ENCODE results near the gene OSBPL10. TPM values are rescaled to one million over a fixed set of nuclear protein-coding genes. Genes with fewer than 3 reads are reported as not detected.

Gene OSBPL10
- total and polyA plus RNA-seq, 2 donors (not counting 1 experiment from before 2014, with no cell fraction given): 88.5 to 310 TPM

DNA sequence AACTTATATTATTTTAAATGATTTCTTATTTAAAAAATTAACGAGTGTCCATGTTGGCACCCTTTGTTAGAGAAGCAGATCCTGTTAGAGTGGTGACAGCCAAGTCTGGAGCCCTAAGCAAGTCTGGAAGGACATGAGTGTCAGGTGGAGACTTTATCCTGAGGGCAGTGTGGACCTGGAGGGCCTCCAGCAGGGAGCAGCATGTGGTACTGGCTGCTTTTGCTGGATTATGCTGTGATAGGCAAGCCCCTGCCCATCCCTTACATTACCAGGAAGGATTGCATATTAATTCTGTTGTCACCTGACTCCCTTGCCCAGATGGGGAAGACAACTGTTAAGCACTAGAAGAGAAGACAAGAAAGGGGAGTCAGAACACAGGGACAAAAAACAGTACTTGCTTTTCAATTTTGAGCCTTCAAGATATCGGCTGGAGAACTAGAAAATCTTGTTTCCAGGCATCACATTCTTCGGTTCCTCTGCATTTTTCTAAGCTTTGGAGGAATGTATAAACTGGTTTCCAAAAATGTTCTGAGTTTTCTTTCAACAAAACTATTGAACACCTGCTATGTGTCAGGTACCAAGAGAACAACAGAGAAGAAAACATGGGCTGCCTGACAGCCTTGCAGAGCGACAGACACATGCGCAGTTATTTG lies 23.2 kb upstream of the OSBPL10 start:
- no peak overlapping the region for H3K4me3 ChIP-seq (ENCODE audit: control extremely low read depth in 1 of 5, extremely low read depth in 1 of 5, insufficient read depth in 1 of 5, low read depth in 2 of 5, low read length in 4 of 5)
- ChIA-PET CTCF (interaction anchor here (1.0 kb wide), 1 partner anchor 13 kb away, joined by 3 read pairs; no protein-coding TSS in a partner anchor), POLR2A (no interaction called here)
- intact Hi-C loops (cut with micrococcal nuclease): no loop called here
- Mint-ChIP-seq H3K4me3 (no peak overlapping the region), H3K9me3 (ENCODE audit: insufficient read depth) (peaks cover under 1% of the 10 kb centered on the region), H3K27ac (peak overlapping the region; percentile 46), H3K27me3 (no peaks in the 10 kb centered on the region), H3K4me1 (peaks cover 58% of the 10 kb centered on the region)
- no peak overlapping the region for H2AFZ ChIP-seq (ENCODE audit: insufficient read depth, low read depth, low read length, poor library complexity, severe bottlenecking)
- TF ChIP-seq, protein P1, sequence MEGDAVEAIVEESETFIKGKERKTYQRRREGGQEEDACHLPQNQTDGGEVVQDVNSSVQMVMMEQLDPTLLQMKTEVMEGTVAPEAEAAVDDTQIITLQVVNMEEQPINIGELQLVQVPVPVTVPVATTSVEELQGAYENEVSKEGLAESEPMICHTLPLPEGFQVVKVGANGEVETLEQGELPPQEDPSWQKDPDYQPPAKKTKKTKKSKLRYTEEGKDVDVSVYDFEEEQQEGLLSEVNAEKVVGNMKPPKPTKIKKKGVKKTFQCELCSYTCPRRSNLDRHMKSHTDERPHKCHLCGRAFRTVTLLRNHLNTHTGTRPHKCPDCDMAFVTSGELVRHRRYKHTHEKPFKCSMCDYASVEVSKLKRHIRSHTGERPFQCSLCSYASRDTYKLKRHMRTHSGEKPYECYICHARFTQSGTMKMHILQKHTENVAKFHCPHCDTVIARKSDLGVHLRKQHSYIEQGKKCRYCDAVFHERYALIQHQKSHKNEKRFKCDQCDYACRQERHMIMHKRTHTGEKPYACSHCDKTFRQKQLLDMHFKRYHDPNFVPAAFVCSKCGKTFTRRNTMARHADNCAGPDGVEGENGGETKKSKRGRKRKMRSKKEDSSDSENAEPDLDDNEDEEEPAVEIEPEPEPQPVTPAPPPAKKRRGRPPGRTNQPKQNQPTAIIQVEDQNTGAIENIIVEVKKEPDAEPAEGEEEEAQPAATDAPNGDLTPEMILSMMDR (IDR thresholded peaks at IDR 0.05): no peak
- no peak for TF ChIP-seq EZH2 (IDR thresholded peaks at IDR 0.05; ENCODE audit: borderline replicate concordance, insufficient read depth, low read depth, low read length, poor library complexity, severe bottlenecking)
- ATAC-seq (ENCODE audit: low read depth) (no peak), DNase-seq (no peak)
- 100% methylated on average over 2 of the region's 5 CpGs for WGBS (ENCODE audit: insufficient coverage)
- peaks cover 34 to 35% of the 10 kb centered on the region in 2 donors for H3K4me1 ChIP-seq (ENCODE audit: control insufficient read depth in 2 of 2, insufficient read depth in 2 of 2, low read length in 2 of 2)
- H3K9ac ChIP-seq (ENCODE audit: low read length): no peak overlapping the region
- H3K4me2 ChIP-seq (replicated peaks; ENCODE audit: low read depth, low read length, poor library complexity, severe bottlenecking): no peak overlapping the region
- H3K36me3 ChIP-seq (replicated peaks in 1 of 2; ENCODE audit: control extremely low read depth in 1 of 2, control insufficient read depth in 1 of 2, extremely low read depth in 1 of 2, insufficient read depth in 2 of 2, low read length in 1 of 2): peaks cover 0 to 4% of the 10 kb centered on the region in 2 experiments
- H3K79me2 ChIP-seq (ENCODE audit: control insufficient read depth, insufficient read depth, low read length): no peaks in the 10 kb centered on the region
- H4K20me1 ChIP-seq (ENCODE audit: control insufficient read depth, insufficient read depth, low read length, poor library complexity, severe bottlenecking): no peaks in the 10 kb centered on the region
- no peak overlapping the region for H3K27ac ChIP-seq (ENCODE audit: low read length in 2 of 2)
- no peaks in the 10 kb centered on the region for H3K27me3 ChIP-seq (replicated peaks in 1 of 4; ENCODE audit: control extremely low read depth in 1 of 4, control insufficient read depth in 3 of 4, insufficient read depth in 4 of 4, low read length in 3 of 4)
- peaks cover 0 to 9% (median 0%) of the 10 kb centered on the region in 3 donors for H3K9me3 ChIP-seq (ENCODE audit: control extremely low read depth in 1 of 3, control insufficient read depth in 2 of 3, insufficient read depth in 1 of 3, low read length in 2 of 3)

DNA sequence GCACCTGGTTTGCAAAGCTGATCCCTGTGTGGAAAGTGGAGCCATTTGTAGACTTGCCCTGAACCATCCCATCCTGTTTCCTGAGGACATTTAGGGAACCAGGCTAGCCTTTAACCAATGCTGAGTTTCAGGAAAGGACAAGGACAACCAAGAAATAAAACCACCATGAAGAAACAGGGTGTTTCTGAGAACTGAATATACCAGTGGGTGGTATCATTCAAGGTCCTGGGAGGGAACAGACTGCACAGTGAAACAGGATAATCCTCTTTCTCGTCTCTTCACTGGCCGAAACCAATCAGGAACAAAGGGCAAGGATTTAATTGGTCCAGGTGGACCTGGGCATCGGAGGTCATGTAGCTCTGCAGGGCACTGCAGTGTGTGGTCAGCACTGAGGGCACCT lies 22.3 kb upstream of the OSBPL10 start:
- no peaks in the 10 kb centered on the region for H3K27me3 Mint-ChIP-seq
- Histone ChIP-seq H3K9me3 (ENCODE audit: control extremely low read depth in 1 of 3, control insufficient read depth in 2 of 3, insufficient read depth in 1 of 3, low read length in 2 of 3) (peaks cover 0 to 7% (median 0%) of the 10 kb centered on the region in 3 donors), H4K20me1 (ENCODE audit: control insufficient read depth, insufficient read depth, low read length, poor library complexity, severe bottlenecking) (no peaks in the 10 kb centered on the region), H3K79me2 (ENCODE audit: control insufficient read depth, insufficient read depth, low read length) (no peaks in the 10 kb centered on the region), H2AFZ (ENCODE audit: insufficient read depth, low read depth, low read length, poor library complexity, severe bottlenecking) (no peak overlapping the region), H3K4me2 (replicated peaks; ENCODE audit: low read depth, low read length, poor library complexity, severe bottlenecking) (peak overlapping the region; percentile 0), H3K27me3 (replicated peaks in 1 of 4; ENCODE audit: control extremely low read depth in 1 of 4, control insufficient read depth in 3 of 4, insufficient read depth in 4 of 4, low read length in 3 of 4) (no peaks in the 10 kb centered on the region), H3K4me1 (ENCODE audit: control insufficient read depth in 2 of 2, insufficient read depth in 2 of 2, low read length in 2 of 2) (peaks cover 39% of the 10 kb centered on the region in 2 donors), H3K27ac (ENCODE audit: low read length in 2 of 2) (no peak overlapping the region), H3K36me3 (replicated peaks in 1 of 2; ENCODE audit: control extremely low read depth in 1 of 2, control insufficient read depth in 1 of 2, extremely low read depth in 1 of 2, insufficient read depth in 2 of 2, low read length in 1 of 2) (peaks cover 0 to 4% of the 10 kb centered on the region in 2 experiments), H3K9ac (ENCODE audit: low read length) (no peak overlapping the region), H3K4me3 (ENCODE audit: control extremely low read depth in 1 of 5, extremely low read depth in 1 of 5, insufficient read depth in 1 of 5, low read depth in 2 of 5, low read length in 4 of 5) (no peak overlapping the region)
- WGBS (ENCODE audit: insufficient coverage): 100% methylated on average over 3 of the region's 3 CpGs
- H3K4me1 Mint-ChIP-seq: peaks cover 63% of the 10 kb centered on the region
- no peak overlapping the region for H3K4me3 Mint-ChIP-seq
- ChIA-PET CTCF (interaction anchor here (1.1 kb wide), 1 partner anchor 21 kb away, joined by 3 read pairs; no protein-coding TSS in a partner anchor), POLR2A (no interaction called here)
- H3K27ac Mint-ChIP-seq: peak overlapping the region; percentile 81
- DNase-seq (no peak), ATAC-seq (ENCODE audit: low read depth) (no peak)
- intact Hi-C loops (cut with micrococcal nuclease): no loop called here
- H3K9me3 Mint-ChIP-seq (ENCODE audit: insufficient read depth): no peaks in the 10 kb centered on the region
- no peak for TF ChIP-seq EZH2 (IDR thresholded peaks at IDR 0.05; ENCODE audit: borderline replicate concordance, insufficient read depth, low read depth, low read length, poor library complexity, severe bottlenecking)
- TF ChIP-seq, protein P1 (IDR thresholded peaks at IDR 0.05): no peak

All from B cell (primary cell).